ENCODE measurements around the gene GMDS. TPM values are rescaled to one million over a fixed set of nuclear protein-coding genes. Genes with fewer than 3 reads are reported as not detected.

Gene GMDS
- total and polyA plus RNA-seq, 2 of the 8 experiments (the other 6 are each of a cell fraction or from before 2014, with no cell fraction given) = 16.8 to 50.0 TPM

GRCh38 chr6:2120912-2121311 lies 124.5 kb downstream of the GMDS start (continued):
- TF ChIP-seq NANOG (IDR thresholded peaks at IDR 0.05; ENCODE audit: insufficient read depth, low read depth, low read length, poor library complexity, severe bottlenecking) (no peak), CHD7 (IDR thresholded peaks at IDR 0.05; ENCODE audit: insufficient replicate concordance, low read length) (no peak)
